GM10248 (cell line): ENCODE data around the gene SP7.
"Not testable (repeated sequence)": the region's sequence is repeated elsewhere in the genome, so short reads cannot be mapped to it uniquely, and the experiment has no call there.

ENCODE experiments used
- CTCF ChIA-PET: fragments of 300-600 bp; sonication (Branson Sonifier 250); formaldehyde crosslinking; extraction: SDS; loops from one replicate; lab custom pipeline; 2021; ENCODE audit warnings: antibody characterized with exemption; lab: Yijun Ruan, JAX
- POLR2A ChIA-PET: fragments of 350-650 bp; sonication (Branson Sonifier 250); formaldehyde crosslinking; extraction: SDS; loops from one replicate; lab custom pipeline; 2020; ENCODE audit warnings: antibody characterized with exemption; lab: Yijun Ruan, JAX
- DNase-seq: peaks from one replicate; pipeline ENCODE4 v3.0.0; 2012; ENCODE audit errors: extremely low spot score
- TF ChIP-seq, protein P1 (sequence below): IDR thresholded peaks from 2 replicates; pipeline ENCODE4 v1.5.1; 2012; ENCODE audit warnings: mild to moderate bottlenecking, low read depth; ENCODE audit errors: extremely low read depth, missing control alignments, control extremely low read depth

Gene SP7

DNA sequence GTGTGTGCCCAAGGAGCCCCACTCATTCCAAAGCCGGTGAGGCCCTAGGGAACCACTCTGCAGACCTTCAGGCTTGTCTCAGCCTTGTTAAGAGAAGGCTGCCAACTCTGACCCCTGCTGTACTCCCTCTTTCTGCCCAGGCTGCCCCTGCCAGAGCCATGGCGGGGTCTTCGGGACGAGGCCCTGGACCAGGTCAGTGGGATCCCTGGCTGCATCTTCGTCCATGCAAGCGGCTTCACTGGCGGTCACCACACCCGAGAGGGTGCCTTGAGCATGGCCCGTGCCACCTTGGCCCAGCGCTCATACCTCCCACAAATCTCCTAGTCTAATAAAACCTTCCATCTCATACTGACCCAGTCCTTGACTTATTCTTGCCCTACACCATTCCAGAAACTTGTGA is 29.3 kb downstream of the SP7 start:
- TF ChIP-seq, protein P1, sequence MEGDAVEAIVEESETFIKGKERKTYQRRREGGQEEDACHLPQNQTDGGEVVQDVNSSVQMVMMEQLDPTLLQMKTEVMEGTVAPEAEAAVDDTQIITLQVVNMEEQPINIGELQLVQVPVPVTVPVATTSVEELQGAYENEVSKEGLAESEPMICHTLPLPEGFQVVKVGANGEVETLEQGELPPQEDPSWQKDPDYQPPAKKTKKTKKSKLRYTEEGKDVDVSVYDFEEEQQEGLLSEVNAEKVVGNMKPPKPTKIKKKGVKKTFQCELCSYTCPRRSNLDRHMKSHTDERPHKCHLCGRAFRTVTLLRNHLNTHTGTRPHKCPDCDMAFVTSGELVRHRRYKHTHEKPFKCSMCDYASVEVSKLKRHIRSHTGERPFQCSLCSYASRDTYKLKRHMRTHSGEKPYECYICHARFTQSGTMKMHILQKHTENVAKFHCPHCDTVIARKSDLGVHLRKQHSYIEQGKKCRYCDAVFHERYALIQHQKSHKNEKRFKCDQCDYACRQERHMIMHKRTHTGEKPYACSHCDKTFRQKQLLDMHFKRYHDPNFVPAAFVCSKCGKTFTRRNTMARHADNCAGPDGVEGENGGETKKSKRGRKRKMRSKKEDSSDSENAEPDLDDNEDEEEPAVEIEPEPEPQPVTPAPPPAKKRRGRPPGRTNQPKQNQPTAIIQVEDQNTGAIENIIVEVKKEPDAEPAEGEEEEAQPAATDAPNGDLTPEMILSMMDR = no peak
- DNase-seq = no peak
- ChIA-PET CTCF (interaction anchor here (2.0 kb wide), 1 partner anchor 14 kb away, joined by 8 read pairs; the partner anchor contains the start of gene AAAS), POLR2A (interaction anchor here (1.0 kb wide), 1 partner anchor 14 kb away, joined by 3 read pairs; the partner anchor contains the start of gene AAAS)

DNA sequence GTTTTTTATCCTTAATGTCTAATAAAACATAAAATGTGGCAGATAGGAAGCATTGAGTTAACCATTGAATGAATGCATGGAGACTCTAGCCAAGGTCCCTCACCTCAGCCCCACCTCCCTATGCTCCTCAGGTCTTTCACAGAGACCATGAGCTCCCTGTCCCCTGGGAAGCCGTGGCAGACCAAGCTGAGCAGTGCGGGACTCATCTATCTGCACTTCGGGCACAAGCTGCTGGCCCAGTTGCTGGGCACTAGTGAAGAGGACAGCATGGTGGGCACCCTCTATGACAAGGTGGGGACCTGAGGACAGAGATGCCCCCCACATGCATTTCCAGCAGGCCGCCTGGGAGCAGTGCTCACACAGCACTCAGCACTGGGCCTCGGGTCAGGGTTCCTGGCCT is 33.3 kb downstream of the SP7 start:
- DNase-seq = no peak
- CTCF ChIA-PET = interaction anchor here (0.7 to 4.3 kb wide), 7 partner anchors 12 to 206 kb away, joined by 3 to 34 read pairs (median 3); partner anchors contain the start of gene AAAS
- TF ChIP-seq, protein P1 = no peak
- POLR2A ChIA-PET = interaction anchor here (1.0 kb wide), 1 partner anchor 18 kb away, joined by 4 read pairs; the partner anchor contains the start of gene AAAS

DNA sequence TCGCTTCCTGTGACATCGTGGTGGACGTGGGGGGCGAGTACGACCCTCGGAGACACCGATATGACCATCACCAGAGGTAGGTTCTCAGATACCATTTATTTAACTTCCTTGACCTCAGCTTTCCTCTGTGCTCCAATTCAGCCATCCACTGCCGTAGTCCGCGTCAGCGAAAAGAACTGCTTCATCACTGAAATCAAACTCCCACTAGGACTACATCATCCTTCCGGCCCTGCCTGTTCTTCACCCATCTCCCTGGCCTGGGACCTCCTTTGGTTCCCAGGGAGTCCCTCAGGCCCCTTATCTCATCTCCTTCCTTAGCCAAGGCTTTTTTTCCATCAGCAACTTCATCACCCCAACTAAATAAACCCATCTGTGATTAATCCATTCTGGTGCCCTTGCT is 36.0 kb downstream of the SP7 start:
- ChIA-PET CTCF (interaction anchor here (1.3 to 25.5 kb wide), 7 partner anchors 15 to 93 kb away, joined by 3 to 383 read pairs (median 34); partner anchors contain the start of genes AAAS and ITGB7), POLR2A (interaction anchor here (1.1 to 1.9 kb wide), 3 partner anchors 21 to 32 kb away, joined by 3 to 9 read pairs (median 4); partner anchors contain the start of genes AAAS and ESPL1)
- TF ChIP-seq, protein P1 = no peak
- no peak for DNase-seq

DNA sequence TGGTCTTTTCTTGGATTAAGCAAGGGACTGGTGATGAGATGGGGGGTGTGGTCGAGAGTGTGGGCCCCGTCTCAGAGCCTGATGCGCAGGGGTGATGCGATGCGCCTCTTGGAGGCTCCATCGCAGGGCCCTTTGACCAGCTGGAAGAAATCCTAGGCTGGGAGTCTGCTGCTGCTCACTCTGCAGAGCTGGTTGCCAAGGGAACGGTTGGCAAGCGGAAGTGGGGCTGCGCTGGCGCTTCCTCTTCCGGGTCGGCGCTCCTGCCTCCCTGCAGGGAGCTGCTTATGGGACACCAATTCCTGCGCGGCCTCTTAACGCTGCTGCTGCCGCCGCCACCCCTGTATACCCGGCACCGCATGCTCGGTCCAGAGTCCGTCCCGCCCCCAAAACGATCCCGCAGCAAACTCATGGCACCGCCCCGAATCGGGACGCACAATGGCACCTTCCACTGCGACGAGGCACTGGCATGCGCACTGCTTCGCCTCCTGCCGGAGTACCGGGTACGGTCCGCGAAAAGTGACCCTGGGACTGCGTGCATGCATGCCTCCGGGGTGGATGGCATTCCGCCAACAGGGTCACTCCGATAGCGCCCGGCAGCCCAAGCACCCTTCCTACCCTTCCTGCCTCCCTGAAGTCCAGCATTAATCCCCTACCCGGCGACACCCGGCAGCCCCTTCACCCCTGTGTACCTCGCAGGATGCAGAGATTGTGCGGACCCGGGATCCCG is 36.5 kb downstream of the SP7 start, which contains the start of gene MYG1:
Gene MYG1 (plus strand): TSS at position 242 of the 727 bp plus-strand sequence. CDS start 43 bp downstream, at position 285.
- ChIA-PET POLR2A (interaction anchor here (0.7 to 1.9 kb wide), 6 partner anchors 21 to 241 kb away, joined by 3 to 9 read pairs (median 4); partner anchors contain the start of genes AAAS, CSAD, ESPL1 and ZNF740), CTCF (interaction anchor here (0.9 to 25.5 kb wide), 11 partner anchors 14 to 234 kb away, joined by 3 to 383 read pairs (median 5); partner anchors contain the start of genes AAAS, ESPL1 and ITGB7)
- TF ChIP-seq, protein P1 = no peak
- DNase-seq = peak; percentile 89

DNA sequence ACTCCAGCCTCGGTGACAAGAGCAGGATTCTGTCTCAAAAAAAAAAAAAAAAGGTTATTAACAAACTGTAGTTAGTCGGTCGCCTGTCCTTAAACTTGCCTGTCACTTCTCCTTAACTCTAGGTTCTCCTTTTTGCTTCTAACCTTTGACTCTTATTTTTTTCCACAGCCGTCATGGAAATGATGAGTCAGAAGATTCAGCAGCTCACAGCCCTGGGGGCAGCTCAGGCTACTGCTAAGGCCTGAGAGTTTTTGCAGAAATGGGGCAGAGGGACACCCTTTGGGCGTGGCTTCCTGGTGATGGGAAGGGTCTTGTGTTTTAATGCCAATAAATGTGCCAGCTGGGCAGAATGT is 37.1 kb downstream of the SP7 start:
- TF ChIP-seq, protein P1 = no peak
- DNase-seq = no peak
- ChIA-PET CTCF (interaction anchor here (0.9 to 25.5 kb wide), 10 partner anchors 13 to 234 kb away, joined by 3 to 383 read pairs (median 6); partner anchors contain the start of genes AAAS, ESPL1 and ITGB7), POLR2A (interaction anchor here (0.7 to 1.9 kb wide), 6 partner anchors 22 to 241 kb away, joined by 3 to 9 read pairs (median 4); partner anchors contain the start of genes AAAS, CSAD, ESPL1 and ZNF740)

DNA sequence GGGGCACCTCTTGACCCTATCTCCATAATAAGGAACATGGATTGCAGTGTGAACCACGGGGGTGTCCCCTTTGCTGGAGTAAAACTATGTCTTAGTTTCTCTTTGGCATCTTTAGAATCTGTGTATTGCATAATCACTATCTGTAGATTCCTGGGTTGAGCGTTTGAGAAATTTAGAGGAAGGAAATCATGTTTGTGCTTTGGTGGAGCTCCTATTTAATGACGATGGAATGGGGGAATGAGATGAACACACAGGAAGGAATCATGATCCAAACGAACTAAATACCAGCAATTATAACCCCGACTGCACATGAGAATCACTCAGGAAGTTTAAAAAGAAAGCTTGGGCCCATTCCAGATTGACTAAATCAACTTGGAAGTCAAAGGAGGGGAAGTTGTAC is 38.0 kb downstream of the SP7 start:
- CTCF ChIA-PET = interaction anchor here (1.5 to 25.5 kb wide), 8 partner anchors 10 to 232 kb away, joined by 4 to 383 read pairs (median 10); partner anchors contain the start of genes AAAS, ESPL1 and ITGB7
- POLR2A ChIA-PET = interaction anchor here (1.9 kb wide), 1 partner anchor 23 kb away, joined by 9 read pairs; the partner anchor contains the start of gene AAAS
- no peak for DNase-seq
- TF ChIP-seq, protein P1 = no peak

DNA sequence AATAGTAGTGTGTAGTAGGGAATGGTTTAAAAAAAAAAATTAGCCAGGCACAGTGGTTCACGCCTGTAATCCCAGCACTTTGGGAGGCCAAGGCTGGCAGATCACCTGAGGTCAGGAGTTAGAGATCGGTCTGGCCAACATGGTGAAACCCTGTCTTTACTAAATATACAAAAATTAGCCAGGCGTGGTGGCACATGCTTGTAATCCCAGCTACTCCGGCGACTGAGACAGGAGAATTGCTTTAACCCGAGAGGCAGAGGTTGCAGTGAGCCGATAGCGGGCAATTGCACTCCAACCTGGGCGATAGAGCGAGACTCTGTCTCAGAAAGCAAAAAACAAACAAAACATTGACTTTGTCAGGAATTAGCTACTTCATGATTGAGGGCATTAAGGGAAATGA is 39.0 kb downstream of the SP7 start:
- CTCF ChIA-PET = interaction anchor here (0.9 to 25.5 kb wide), 9 partner anchors 11 to 231 kb away, joined by 3 to 383 read pairs (median 7); partner anchors contain the start of genes AAAS, ESPL1 and ITGB7
- POLR2A ChIA-PET, DNase-seq: not testable (repeated sequence)
